Measurements from ENCODE around the gene SF3A1. TPM values are rescaled to one million over a fixed set of nuclear protein-coding genes. Genes with fewer than 3 reads are reported as not detected.

SF3A1 gene
- total RNA-seq, 2 donors from 2014 or later = 275 to 294 TPM

- no peaks in the 10 kb centered on the region for H3K36me3 Mint-ChIP-seq (ENCODE audit: low read depth)
- H3K4me1 Mint-ChIP-seq = peaks cover 20% of the 10 kb centered on the region
- peak overlapping the region; percentile 28 for H3K27ac Mint-ChIP-seq
- no peak overlapping the region for H3K4me3 Mint-ChIP-seq
- H3K27me3 Mint-ChIP-seq = no peaks in the 10 kb centered on the region
- ATAC-seq (replicated peaks) = no peak
- no peaks in the 10 kb centered on the region for H3K9me3 Mint-ChIP-seq
Measured at GRCh38 chr22:30283342-30283741, 73.4 kb downstream of the SF3A1 start.

- Mint-ChIP-seq H3K36me3 (ENCODE audit: low read depth) (no peaks in the 10 kb centered on the region), H3K27ac (peak overlapping the region; percentile 33), H3K4me3 (peak overlapping the region; percentile 15), H3K4me1 (peaks cover 14% of the 10 kb centered on the region), H3K27me3 (no peaks in the 10 kb centered on the region), H3K9me3 (no peaks in the 10 kb centered on the region)
- peak; percentile 16 for ATAC-seq (replicated peaks)
Measured at GRCh38 chr22:30282616-30283046, 74.1 kb downstream of the SF3A1 start.

Other genes starting within 250 kb of the SF3A1 start
- gene LIF, start 110.1 kb downstream of the SF3A1 start, total RNA-seq = 100 to 1,000 TPM; 175 to 300 TPM
- 10 to 100 TPM; 41.1 to 88.6 TPM for gene OSM, start 90.0 kb downstream of the SF3A1 start, total RNA-seq
- gene CASTOR1, start 67.4 kb downstream of the SF3A1 start, total RNA-seq = 1 to 10 TPM; 4.6 to 4.8 TPM
- gene TBC1D10A, start 30.0 kb downstream of the SF3A1 start, total RNA-seq = 10 to 100 TPM; 26.9 to 41.2 TPM
- 1 to 10 TPM in 1 of 2 donors, under 1 TPM in 1; 0.50 to 2.5 TPM for gene CCDC157, start 113 bp upstream of the SF3A1 start, total RNA-seq
- 10 to 100 TPM; 10.7 to 18.4 TPM for gene RNF215, start 30.5 kb upstream of the SF3A1 start, total RNA-seq
- gene SEC14L2, start 40.1 kb upstream of the SF3A1 start, total RNA-seq = 10 to 100 TPM; 11.3 to 52.8 TPM
- gene MTFP1, start 68.9 kb upstream of the SF3A1 start, total RNA-seq = 10 to 100 TPM; 42.4 to 51.3 TPM
- not detected for gene SEC14L3, start 115.1 kb upstream of the SF3A1 start, total RNA-seq
- gene SEC14L4, start 148.8 kb upstream of the SF3A1 start, total RNA-seq = not detected
- gene SEC14L6, start 189.8 kb upstream of the SF3A1 start, total RNA-seq = not detected
- gene GAL3ST1, start 217.8 kb upstream of the SF3A1 start, total RNA-seq = 1 to 10 TPM in 1 of 2 donors, not detected in 1; 1.3 TPM
- gene PES1, start 235.0 kb upstream of the SF3A1 start, total RNA-seq = 100 to 1,000 TPM in 1 of 2 donors, 10 to 100 TPM in 1; 63.6 to 124 TPM

All from activated T-helper 17 cell treated with anti-CD3 and anti-CD28 coated beads, Interleukin-2, amount 50 U/mL, for 72 hours (primary cell).